Measurements from ENCODE around the gene ANKRD55.

- no peak for TF ChIP-seq POLR2A (IDR thresholded peaks at IDR 0.05)
- TF ChIP-seq CTCF (IDR thresholded peaks at IDR 0.05): no peak
- TF ChIP-seq EP300 (IDR thresholded peaks at IDR 0.05): no peak
Measured at GRCh38 chr5:56168066-56168478, 65.1 kb downstream of the ANKRD55 start.

Measured in tibial nerve (tissue), 4 donors.